ENCODE measurements around the gene KMT2C.

The KMT2C gene

DNA sequence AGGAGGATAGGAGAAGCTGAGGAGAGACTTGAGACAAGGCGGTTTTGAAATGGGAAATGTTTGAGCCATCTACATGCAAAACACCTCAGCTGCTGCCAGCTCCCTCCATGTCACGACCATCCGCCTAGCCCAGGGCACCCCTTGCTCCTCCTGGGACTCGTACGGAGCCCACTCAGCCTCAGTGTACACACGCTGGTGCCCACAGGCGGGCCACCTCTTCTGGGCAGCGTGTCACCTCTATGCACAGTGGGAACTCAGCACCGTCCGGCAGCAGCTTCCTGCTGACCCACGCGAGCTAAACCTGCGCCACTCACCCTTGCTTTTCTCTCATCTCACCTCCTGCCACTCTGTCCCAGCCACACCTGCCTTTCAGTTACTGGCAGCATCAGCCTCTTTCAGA, 302.0 kb downstream of the KMT2C start:
- no peak for TF ChIP-seq CTCF (IDR thresholded peaks at IDR 0.05)

DNA sequence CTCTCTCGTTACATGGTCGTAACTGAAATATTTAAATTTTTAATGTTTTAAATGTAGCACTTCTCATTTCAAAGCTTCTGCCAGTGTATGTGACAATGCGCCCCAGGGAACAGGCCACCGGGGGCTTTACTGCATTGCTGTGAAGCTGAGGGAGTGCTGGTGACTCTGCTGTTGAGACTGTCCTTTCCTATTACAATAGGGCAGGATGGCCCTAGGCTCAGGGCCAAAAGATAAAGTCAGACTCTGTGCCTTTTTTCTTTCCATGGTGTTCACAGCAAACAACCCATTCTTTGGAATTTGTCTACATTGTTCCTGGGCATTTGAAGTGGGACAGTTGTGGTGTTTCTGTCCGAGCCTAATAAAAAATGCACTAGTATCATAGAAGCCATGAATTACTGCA, 303.0 kb downstream of the KMT2C start:
- TF ChIP-seq CTCF (IDR thresholded peaks at IDR 0.05): no peak

DNA sequence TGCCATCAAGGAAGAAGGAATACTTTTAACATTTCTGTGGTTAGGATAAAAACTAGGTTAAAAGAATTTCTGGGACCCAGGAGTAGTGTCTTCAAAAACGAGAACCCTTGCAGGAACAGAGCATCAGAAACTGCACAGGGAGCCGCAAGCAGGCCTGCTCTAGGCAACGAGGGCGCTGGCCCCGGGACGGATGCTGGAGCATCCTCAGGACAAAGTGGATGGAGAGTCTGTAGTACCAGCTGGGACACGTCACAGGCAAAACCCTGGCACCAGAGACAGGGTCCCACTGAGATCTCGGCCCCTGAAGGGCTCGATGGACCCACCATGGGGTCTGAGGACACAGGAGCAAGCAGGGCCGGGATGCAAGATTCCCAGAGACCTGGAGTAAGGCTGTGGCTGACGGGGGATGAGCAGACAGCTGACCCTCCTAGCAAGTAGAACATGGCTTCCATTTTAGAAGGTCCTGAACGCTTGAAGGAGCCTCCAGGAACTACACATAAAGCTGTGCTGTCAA, 303.8 kb downstream of the KMT2C start:
- no peak for TF ChIP-seq CTCF (IDR thresholded peaks at IDR 0.05)

DNA sequence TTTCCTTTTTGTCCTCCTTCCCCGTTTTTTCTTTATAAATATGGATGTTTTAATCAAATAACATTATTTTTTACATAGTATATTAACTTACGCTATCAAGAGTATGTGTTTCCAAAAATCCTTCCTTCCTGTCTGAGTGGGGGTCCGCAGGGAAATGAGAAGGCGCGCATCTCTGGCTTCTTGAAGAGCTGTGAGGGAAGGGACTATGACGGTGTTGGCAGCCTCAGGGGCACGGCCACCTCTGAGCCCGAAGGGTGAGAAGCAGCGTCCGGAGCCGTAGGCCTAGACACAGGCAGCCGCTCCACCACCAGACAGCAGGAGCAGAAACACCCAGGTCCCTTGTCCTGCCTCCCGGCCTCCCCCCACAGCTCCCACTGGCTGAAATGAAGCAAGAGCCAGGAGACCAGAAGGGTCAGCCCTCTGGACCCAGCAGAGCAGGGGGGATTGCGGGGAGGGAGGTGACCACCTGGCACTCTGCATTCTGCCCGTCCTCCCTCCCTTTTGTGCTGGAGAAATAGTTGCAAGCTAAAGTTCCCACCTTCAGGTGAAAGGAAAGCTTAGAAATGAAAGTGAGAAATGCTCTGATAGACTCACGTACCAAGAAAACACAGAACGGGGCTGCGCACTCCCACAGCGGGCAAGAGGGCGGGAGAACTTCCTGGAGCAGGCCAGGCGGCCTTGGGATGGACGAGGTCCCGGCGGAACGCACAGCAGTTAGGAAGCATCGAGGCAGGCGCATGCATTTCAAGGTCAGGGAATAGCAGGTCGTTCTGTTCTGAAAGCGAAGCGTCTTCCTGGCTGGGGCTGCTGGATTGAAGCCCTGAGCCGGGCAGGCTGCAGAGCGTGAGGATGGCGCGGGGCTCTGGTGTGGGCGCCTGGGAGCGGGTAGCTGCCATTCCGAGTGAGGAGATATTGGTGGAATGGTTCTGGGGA, 304.9 kb downstream of the KMT2C start:
- TF ChIP-seq CTCF (IDR thresholded peaks at IDR 0.05): no peak

- no peak for TF ChIP-seq CTCF (IDR thresholded peaks at IDR 0.05)
Measured at GRCh38 chr7:152129682-152130081, 306.1 kb downstream of the KMT2C start.

DNA sequence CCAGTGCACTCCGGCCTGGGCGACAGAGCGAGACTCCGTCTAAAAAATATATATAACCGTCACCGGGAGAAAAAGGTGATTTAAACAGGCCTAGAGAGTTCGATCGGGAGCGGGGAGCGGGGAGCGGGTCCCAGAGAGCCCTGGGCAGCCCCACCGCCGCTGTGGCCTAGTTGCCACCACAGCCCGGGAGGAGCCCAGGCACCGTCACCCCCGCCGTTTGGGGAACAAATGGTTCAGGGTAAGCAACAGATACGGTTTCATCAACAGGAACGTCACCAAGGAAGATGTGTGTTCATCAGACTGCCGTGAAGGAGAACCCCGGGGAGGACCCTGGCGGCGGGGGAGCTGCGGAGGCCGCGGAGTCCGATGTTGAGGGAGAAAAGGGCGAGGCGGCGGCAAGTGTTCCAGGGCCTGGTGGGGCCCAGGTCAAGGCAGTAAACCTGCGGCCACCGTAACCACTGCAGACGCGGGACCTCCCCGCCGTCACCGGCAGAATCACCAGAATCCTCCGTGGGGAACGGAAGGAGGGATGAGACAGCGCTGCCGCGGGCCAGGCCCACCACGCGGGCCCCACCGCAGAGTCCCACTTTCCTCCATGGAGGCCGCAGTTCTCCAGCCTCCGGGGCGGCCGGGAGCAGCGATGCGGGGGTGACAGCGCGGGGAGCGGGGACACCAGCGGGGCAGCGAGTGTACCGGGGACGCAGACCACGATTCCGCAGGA, 306.9 kb downstream of the KMT2C start:
- no peak for TF ChIP-seq CTCF (IDR thresholded peaks at IDR 0.05)

DNA sequence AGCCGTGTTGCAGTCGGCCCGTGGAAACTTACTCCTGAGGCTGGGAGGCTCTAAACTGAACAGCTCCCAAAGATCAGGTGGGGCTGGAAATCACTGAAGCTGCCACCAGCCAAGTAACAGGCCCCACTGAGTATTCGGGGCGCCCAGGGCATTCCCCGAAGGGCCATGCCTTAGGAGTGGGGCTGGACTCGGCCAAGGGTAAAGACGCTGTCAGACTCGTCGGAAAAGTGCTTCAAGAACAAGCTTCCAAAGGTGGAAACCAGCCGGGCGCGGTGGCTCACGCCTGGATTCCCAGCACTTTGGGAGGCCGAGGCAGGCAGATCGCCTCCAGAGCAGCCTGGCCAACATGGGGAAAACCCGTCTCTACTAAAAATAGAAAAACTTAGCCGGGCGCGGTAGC, 307.6 kb downstream of the KMT2C start:
- TF ChIP-seq CTCF (IDR thresholded peaks at IDR 0.05): no peak

Data from LNCAP (cell line).